HT-29 (cell line): ENCODE measurements around the gene GNPTG. TPM values are rescaled to one million over a fixed set of nuclear protein-coding genes. Genes with fewer than 3 reads are reported as not detected.

Source experiments
- DNase-seq: peaks from one replicate; pipeline ENCODE4 v3.0.0-alpha.2; 2015; ENCODE audit warnings: low spot score
- total RNA-seq: library from RNA; depleted of rRNA; stranded (reverse); fragments of >200 nt; shearing (Covaris generic); gene quantifications from 2 replicates; pipeline ENCODE4 v1.2.3, GENCODE V29; 2014; rRNA removed

The GNPTG gene
- total RNA-seq, 1 experiment from 2014 or later = 50.9 TPM

DNA sequence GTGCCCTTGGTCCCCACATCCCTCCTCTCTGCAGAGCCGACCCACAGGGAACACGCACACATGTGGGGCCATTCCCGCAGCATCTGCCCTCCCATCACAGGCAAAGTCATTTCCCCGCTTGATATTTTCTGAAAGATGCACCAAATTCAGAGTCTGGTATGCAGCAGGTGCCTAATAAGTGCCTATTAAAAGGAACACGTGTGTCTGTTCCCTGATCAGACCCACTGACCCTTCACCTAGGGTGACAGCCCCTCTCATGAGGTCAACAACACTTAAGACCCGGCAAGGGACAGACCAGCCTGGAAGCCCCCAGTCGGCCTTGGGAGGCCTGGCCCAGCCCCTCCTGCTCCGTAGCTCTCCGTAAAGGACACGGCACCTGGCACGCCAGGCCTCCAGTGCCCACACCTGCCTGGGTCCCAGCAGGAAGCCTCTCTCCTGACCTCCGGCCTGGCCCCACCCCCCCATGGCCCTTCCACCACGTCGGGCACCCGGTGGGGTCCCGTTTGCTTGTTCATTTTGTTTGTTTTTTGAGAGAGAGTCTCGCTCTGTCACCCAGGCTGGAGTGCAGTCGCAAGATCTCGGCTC is 42.7 kb downstream of the GNPTG start:
- DNase-seq = no peak

DNA sequence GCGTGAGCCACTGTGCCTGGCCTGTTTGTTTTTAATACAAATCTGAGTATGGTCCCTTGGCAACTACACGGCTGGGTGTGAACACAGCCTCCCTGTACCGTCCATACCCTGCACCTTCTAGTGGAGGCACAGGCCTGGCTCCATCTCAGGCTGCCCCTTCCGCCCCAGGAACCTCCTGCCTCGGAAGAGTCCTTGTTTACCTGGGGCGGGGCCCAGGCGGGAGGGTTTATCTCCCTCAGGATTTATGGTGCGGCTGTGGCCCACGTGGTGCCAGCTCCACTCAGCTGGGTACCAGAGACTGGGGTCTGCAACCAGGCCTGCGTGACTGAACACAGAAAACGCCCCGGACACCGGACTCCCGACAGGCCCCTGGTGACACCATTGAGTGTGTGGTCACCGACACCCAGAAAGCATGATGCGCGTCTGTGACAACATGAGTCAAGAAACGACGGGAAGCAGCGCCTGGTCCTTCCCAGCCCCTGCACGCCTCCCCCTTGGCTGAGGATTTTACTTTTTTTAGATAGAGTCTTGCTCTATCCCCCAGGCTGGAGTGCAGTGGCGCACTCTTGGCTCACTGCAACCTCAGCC is 43.8 kb downstream of the GNPTG start:
- DNase-seq = no peak

DNA sequence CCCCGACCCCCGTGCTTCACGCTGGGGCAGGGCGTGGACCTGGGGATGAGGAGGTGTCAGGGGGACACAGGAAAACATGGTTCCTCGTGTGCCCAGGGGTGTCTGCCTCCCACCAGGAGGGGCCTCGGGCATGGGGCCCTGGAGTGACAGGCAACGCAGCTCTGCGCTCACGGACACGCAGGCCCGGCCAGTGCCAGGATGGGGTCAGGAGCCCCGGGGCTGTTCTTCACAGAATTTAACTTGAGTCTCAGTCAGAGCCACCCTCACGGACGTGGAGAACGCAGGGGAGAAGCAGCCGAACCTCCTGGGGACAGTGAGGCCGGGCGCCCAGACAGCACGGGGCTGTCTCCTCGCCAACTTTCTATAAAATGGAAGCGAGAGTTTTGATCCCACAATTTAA is 46.0 kb downstream of the GNPTG start:
- no peak for DNase-seq

DNA sequence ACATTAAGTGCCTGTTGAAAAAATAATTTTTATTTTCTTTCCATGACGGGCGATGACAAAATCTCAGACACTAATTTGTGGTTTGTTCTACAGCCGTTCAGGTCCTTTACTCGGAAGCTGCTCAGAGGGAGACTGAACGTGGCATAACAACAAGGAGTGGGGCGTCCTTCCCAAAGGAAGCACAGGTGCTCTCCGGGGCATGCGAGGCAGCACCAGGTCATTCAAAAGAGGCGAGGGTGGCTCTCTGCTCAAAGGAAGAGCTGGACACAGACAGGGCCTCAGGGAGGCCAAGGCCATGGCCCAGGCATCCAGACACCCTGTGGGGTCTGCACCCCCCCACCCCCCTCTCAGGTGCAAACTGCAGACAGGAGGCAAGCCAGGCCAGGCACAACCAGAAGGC is 46.6 kb downstream of the GNPTG start:
- DNase-seq = no peak

DNA sequence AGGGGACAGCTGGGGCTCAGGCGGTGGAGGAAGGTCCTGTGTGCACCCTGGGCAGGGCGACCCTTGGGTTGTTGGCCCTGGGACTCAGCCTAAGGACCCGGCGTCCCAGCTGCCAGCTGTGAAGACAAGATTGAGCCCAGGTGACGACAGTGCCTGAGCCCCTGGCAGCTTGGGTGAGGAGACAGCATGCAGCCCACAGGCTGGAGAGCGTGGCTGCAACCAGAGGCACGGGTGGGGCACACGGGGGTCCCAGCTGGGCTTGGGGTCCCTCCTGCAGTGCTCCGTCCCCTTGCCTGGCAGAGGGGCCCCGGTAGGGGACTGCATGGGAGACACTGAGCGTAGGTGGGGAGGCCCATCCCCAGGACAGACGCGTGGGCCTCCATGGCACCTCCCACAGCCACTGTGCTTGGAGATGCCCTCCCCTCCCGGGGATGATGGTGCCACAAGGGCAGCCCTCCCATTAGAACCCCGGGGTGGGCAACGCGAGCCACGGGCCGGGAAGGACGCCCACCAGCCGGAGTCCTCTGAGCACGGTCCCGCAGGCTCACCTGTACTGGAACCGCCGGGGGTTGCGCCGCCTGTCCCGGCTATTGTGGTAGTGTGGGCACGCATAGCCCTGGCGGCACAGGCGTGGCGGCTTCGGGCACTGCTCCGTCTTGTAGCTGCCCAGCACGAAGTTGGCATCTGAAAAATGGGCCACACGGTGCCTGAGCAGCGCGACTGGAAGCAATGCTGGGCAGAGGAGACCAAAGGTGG is 47.3 kb downstream of the GNPTG start:
- no peak for DNase-seq

DNA sequence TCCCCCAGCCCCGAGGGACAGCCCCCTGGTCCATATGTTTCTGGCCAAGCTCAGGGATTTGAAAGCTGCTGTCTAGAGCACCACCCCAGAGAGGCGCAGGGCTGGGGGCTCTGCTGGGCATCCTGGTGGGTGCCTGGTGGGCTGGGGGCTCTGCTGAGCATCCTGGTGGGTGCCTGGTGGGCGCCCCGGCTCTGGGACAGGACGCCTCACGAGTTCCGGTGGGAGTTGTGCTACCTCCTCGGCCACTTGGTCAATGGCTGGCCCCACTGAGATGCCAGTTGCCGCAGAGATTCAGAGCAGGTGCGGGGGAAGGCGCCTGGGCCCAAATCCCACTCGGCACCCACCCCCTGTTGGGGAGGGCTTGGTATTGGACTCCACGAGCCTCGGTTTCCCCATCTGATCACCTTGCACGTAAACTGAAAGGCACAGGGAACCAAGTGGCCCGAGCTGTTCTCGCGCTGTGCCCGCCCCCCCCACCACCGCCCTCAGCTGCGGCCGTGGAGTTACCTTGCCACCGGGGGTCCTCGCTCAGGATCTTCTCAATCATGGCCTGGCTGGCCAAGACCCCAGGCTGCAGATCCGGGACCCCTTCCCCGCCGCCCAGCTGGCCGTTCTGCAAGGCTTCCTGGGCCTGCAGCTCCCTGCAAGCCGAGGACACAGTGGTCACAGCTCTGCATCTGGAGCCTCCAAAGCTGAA is 49.5 kb downstream of the GNPTG start:
- DNase-seq = no peak

DNA sequence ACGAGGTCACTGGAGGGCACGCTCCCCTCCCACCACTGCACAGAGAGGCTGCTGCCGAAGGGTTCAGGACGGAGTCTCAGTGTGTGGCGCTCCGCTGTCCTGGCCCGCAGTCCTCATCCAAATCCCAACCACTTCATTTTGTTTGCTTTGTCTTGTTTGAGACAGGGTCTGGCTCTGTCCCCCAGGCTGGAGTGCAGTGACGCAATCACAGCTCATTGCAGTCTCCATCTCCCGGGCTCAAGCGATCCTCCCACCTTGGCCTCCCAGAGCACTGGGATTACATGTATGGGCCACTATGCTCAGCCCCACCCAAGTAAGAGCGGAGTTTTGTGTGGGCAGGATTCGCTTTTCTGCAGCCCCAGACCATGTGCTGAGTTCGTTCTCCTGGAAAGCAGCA is 50.0 kb downstream of the GNPTG start:
- DNase-seq = no peak

DNA sequence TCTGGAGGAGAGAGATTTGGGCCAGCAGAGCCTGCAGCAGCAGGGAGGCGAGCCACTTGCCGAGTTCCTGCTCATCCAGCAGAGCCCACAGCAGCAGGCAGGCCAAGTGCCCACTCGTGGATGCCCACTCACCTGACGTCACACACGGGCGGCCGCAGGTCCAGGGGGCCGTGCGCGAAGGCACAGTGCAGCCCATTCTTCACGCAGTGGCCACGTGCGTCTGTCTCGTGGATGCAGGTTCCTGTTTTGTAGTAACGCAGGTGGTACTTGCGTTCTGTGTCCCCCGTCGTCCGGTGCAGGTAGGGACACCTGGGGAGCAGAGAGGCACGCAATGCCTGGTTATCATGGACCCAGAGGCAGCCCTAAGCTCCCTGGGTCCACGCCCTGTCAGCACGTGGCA is 51.3 kb downstream of the GNPTG start:
- no peak for DNase-seq

DNA sequence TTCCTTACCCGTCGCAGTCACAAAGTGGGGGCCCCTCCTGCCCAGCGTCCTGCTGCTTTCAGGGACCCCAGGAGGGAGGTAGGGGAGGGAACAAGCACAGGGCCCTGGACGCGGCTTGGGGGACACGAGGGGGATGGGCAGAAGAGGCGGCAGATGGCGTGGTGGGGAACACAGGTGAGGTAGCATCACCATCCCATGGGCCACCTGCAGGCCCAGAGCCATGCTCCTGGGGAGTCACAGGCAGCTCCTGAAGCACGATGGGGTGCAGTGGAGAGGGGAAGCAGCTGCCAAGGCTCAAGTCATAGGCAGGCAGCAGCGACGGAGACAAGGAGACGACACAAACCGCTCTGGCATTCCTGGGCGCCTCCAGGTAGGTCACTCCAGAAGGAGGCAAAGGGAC is 52.0 kb downstream of the GNPTG start:
- DNase-seq = no peak

DNA sequence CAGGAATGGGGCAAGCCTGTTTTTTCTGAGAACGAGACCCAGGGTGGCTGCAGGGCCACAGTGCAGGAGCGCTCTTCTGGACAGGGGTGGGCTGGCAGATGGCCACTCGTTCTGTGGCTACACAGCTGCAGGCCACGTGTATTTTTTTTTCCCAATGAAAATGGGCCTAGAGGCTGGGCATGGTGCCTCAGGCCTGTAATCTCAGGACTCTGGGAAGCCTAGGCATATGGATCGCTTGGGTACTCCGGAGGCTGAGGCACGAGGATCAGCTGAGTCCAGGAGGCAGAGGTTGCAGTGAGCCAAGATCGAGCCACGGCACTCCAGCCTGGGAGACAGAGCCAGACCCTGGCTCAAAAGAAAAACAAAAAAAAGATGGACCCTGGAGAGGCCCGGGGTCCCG is 56.0 kb downstream of the GNPTG start:
- no peak for DNase-seq

DNA sequence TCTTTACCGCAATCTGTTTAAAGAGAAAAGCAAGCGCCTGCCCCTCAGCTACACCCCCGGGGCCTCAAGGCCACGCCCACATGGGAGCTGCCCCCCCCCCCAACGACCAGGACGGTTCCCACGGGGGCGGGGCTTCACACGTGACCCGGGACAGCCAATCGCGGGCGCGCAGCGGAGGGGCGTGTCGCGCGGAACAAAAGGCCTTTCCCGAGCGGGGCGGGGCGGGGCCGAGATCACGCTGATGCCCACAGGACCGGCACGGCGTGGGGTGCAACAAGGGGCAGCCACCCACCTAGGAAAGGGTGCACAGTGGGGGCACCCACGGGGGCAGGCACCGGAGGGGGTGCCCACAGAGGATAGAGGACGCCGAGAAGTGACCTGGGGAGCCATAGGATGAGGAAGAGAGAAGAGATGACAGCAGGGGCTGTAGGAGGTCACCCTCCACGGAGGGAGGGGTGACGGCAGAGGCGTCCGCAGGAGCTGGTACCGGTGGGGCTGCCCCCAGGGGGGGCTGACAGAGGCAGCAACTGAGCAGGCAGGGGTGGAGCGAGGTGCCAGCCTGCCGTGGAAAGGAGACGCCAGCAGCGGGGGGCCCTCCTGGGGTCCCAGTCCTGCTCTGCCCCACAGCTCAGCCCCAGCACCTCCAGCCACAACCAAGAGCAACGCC is 56.6 kb downstream of the GNPTG start:
- peak; percentile 85 for DNase-seq

DNA sequence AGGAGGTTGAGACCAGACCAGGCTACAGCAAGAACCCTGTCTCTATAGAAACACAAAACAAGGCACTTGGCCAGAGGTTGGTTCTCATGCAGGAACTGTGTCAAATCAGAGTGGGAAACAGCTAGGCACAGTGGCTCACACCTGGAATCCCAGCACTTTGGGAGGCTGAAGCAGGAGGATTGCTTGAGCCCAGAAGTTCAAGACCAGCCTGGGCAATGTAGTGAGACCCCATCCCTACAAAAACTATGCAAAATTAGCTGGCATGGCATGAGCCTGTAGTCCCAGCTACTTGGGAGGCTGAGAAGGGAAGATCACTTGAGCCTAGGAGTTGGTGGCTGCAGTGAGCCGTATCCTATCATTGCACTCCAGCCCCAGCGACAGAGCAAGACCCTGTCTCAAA is 61.1 kb downstream of the GNPTG start:
- DNase-seq = no peak

Other genes starting within 250 kb of the GNPTG start
- gene CACNA1H, start 198.8 kb upstream of the GNPTG start, total RNA-seq = 0.56 and 0.65 TPM in 2 replicates
- gene TPSG1, start 126.7 kb upstream of the GNPTG start, total RNA-seq = 0.31 TPM in 1 of 2 replicates, not detected in the other
- gene TPSB2, start 121.7 kb upstream of the GNPTG start, total RNA-seq = not detected in 2 replicates
- not detected in 2 replicates for gene TPSAB1, start 111.2 kb upstream of the GNPTG start, total RNA-seq
- gene TPSD1, start 95.9 kb upstream of the GNPTG start, total RNA-seq = not detected in 2 replicates
- 90.1 and 116 TPM in 2 replicates for gene UBE2I, start 42.3 kb upstream of the GNPTG start, total RNA-seq
- gene BAIAP3, start 18.3 kb upstream of the GNPTG start, total RNA-seq = 8.2 and 14.1 TPM in 2 replicates
- 155 and 181 TPM in 2 replicates for gene TSR3, start 53 bp upstream of the GNPTG start, total RNA-seq
- gene UNKL, start 62.8 kb downstream of the GNPTG start, total RNA-seq = 29.1 and 32.0 TPM in 2 replicates
- 50.9 and 58.1 TPM in 2 replicates for gene UQCC4, start 68.8 kb downstream of the GNPTG start, total RNA-seq
- 0.10 TPM in 1 of 2 replicates, not detected in the other for gene PERCC1, start 79.1 kb downstream of the GNPTG start, total RNA-seq
- not detected in 2 replicates for gene CCDC154, start 92.6 kb downstream of the GNPTG start, total RNA-seq
- gene CLCN7, start 123.1 kb downstream of the GNPTG start, total RNA-seq = 121 and 151 TPM in 2 replicates
- 0.15 TPM in 1 of 2 replicates, not detected in the other for gene PTX4, start 137.0 kb downstream of the GNPTG start, total RNA-seq
- gene TELO2, start 141.4 kb downstream of the GNPTG start, total RNA-seq = 72.4 and 77.3 TPM in 2 replicates
- gene TMEM204, start 181.7 kb downstream of the GNPTG start, total RNA-seq = 0.61 and 0.78 TPM in 2 replicates